GM19452 (cell line): Measurements from ENCODE around the gene RBM28.

Source experiments
- ATAC-seq: cut with Tn5 transposase; IDR thresholded peaks from one replicate; pipeline ENCODE4 v1.9.1; 2021; ENCODE audit not compliant: unreplicated experiment

RBM28 gene

GRCh38 chr7:128262273-128263028, 81.3 kb downstream of the RBM28 start:
- no peak for ATAC-seq

GRCh38 chr7:128260069-128260795, 83.5 kb downstream of the RBM28 start:
- ATAC-seq, result no peak

GRCh38 chr7:128259131-128260061, 84.3 kb downstream of the RBM28 start:
- no peak for ATAC-seq

GRCh38 chr7:128257458-128257857, 86.2 kb downstream of the RBM28 start:
- ATAC-seq, result no peak

- ATAC-seq, result no peak
Observed at GRCh38 chr7:128255271-128255670, 88.4 kb downstream of the RBM28 start.

- ATAC-seq, result no peak
Observed at GRCh38 chr7:128254470-128254869, 89.2 kb downstream of the RBM28 start.

GRCh38 chr7:128253701-128254100, 90.0 kb downstream of the RBM28 start:
- no peak for ATAC-seq

- no peak for ATAC-seq
Observed at GRCh38 chr7:128251337-128251736, 92.4 kb downstream of the RBM28 start.
